ENCODE results near the gene DPPA5.
"Not testable (repeated sequence)": the region's sequence is repeated elsewhere in the genome, so short reads cannot be mapped to it uniquely, and the experiment has no call there.

The DPPA5 gene

DNA sequence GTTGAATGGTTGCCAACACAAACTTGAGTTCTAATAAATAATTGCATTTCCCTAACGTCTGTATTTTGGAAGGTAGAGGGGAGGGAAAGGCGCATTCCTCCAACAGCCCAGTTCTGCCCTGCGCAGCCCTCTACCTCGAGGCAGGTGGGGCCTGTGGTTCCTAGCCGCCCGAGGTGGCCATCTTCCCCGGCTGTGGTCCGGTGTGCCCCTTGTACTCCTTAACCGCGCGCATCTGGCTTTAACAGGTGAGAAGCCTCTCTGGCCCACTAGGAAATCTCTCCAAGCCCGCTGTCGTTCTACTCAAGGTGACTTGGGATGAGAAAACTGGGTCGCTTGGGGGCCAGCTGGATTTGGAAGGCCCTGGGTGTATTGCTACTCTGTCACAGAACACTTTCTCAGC, 10.0 kb upstream of the DPPA5 start:
- DNase-seq (ENCODE audit: low read depth, low spot score), result no peak

DNA sequence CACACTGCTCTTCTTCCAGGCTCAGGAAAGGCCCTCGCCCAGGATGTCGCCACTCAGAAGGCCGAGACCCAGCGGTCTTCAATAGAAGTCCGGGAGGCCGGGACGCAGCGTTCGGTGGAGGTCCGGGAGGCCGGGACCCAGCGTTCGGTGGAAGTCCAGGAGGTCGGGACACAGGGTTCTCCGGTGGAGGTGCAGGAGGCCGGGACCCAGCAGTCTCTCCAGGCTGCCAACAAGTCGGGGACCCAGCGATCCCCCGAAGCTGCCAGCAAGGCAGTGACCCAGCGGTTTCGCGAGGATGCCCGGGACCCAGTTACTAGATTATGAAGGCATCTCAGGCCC, 9.4 kb upstream of the DPPA5 start:
- no peak for DNase-seq (ENCODE audit: low read depth, low spot score)

DNA sequence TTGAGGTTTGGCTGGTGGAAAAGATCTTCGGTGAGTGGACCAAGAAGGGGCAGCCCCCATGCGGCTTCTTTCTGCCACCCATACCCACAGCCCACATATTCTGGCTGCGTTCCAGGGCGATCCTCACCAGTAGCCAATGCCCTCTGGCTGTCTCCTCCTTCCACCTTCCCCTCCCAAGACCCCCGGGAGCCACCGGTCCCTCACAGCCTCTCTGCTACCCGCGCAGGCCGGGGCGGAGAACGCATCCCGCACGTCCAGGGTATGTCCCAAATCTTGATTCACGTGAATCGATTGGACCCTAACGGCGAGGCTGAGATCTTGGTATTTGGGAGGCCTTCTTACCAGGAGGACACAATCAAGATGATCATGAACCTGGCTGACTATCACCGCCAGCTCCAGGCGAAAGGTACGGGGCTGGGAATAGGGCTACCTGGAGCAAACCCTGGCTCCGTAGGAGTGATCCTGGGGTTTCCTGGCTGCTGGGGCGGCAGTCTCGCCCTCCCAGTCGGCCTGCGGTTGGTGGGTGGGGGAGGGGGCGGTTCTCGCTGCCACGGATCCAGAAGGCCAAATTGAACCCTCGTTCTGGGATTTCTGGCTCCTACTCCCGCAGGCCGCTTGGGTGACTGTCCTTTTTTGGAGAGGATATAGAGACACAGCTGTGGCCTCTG, 8.9 kb upstream of the DPPA5 start:
- no peak for DNase-seq (ENCODE audit: low read depth, low spot score)

DNA sequence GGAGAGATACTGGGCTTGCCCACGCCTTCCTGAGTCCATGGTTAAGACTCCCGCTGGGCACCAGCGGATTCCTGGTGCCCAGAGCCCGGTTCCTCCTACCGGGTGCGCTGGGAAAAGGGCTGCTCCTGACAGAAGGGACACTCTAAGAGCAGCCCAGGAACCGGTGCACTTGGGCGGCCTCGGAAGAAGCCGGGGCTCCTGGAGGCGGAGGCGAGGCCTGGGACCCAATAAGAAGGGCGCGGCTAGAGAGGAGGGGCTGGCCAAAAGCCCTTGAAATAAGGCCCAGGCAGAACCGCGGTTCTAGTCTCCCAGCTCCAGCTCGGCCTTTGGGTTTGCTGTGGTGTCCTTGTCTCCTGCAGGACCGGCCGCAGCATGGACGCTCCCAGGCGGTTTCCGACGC, 8.3 kb upstream of the DPPA5 start, which contains the start of gene KHDC3L:
KHDC3L (plus strand) TSS at position 301 of the 400 bp plus-strand sequence; CDS start at position 373, 72 bp downstream.
- DNase-seq (ENCODE audit: low read depth, low spot score), result no peak

DNA sequence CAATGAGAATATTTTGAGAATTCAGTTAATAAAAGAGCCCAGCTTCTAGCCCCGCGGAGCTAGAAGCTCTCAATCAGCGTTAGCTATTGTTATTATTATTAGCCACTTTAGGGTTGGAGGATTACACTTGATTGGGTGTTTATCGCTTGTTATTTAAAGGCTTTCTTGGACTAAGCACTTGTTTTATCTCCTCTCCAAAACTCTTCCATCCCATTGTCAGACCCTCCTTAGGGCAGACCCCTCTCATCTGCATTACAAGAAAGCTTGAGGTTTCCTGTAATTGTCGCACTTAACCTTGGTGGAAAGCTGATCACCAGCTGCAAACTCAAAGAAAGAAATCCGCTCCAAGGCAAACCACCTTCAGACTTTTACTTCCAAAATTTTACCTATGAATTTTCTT, 4.8 kb downstream of the DPPA5 start:
- no peak for DNase-seq (ENCODE audit: low read depth, low spot score)

DNA sequence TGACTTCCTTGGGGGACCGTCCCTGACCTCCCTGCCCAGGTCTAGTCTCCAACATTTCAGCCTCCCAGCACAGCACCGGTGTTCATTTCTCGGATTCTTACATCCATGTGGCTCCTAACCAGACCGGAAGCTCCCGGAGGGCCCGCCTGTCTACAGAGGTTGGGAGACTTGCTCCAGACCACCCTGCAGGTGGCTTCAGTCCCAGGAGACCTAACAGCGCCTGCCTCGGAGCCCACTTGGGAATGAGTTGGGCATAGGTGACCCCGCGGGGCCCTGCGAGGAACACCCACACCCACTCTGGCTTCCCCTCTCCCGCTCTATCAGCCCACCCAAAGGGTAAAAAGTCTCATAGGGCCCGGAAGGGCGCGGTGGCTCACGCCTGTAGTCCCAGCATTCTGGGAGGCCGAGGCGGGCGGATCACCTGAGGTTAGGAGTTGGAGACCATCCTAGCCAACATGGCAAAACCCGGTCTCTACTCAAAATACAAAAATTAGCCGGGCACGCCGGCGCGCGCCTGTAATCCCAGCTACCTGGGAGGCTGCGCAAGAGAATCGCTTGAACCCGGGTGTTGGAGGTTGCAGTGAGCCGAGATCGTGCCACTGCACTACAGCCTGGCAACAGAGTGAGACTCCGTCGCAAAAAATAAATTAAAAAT, 5.4 kb downstream of the DPPA5 start:
- DNase-seq (ENCODE audit: low read depth, low spot score), result no peak

DNA sequence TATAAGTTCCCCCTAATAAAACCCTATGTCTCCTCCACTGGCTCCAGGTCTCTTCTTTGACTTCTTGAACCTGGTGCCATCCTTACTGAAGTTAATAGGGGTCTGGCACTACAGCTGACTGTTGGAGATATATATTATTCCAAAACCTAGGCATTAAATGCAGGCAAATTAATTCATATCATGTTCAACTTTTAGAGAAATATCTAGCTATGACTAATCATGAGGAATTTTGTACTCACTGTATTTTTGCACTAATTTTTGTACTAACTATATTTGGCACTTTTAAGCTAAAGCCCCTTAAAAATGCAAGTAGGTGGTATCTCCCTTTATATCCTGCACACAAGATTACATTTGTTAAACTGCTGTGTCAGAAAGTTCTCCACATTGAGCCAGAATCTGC, 10.9 kb downstream of the DPPA5 start:
- DNase-seq (ENCODE audit: low read depth, low spot score), result no peak

DNA sequence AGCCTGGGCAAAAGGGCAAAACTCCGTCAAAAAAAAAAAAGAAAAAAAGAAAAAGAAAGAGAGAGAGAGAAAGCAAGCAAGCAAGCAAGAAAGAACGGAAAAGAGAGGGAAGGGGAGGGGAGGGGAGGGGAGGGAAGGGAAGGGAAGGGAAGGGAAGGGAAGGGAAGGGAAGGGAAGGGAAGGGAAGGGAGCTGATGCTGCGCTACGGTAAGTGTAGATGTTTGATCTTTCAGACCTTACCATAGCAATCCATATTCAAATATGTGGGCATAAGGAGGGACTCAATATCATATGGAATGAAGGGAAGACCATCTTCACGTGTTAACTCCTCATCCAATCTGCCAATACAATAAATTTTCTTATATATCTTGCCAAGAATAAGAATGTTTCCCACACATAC, 11.9 kb downstream of the DPPA5 start:
- no peak for DNase-seq (ENCODE audit: low read depth, low spot score)

DNA sequence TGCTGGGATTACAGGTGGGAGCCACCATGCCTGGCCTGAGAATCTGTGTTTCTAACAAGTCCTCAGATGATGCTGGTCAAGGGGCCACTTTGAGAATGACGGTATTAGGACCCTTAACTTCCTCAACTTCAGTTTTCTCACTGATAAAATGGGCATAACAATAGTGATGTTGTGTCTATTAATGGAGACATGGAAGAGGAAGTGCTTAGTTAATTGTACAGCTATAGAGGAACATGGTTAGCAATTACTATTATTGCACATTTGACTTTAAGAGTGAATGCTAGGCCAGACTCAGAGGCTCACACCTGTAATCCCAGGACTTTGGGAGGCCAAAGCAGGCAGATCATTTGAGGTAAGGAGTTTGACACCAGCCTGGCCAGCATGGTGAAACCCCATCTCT, 12.7 kb downstream of the DPPA5 start:
- DNase-seq (ENCODE audit: low read depth, low spot score), result no peak

DNA sequence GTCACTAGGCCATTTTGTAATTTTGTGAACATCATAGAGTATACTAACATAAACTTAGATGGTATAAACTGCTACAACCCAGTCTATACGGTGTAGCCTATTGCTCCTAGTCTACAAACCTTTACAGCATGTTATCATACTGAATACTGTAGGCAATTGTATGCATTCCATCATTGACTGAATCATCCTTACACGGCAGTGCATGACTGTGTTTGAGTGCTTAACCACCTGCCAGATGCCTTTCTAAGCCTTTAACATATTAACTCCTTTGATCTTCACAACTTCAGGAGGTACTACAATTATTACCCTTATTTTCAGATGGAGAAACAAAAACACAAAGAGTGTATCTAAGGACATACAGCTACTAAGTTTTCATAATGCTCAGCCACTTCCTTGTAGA, 14.0 kb downstream of the DPPA5 start:
- no peak for DNase-seq (ENCODE audit: low read depth, low spot score)

DNA sequence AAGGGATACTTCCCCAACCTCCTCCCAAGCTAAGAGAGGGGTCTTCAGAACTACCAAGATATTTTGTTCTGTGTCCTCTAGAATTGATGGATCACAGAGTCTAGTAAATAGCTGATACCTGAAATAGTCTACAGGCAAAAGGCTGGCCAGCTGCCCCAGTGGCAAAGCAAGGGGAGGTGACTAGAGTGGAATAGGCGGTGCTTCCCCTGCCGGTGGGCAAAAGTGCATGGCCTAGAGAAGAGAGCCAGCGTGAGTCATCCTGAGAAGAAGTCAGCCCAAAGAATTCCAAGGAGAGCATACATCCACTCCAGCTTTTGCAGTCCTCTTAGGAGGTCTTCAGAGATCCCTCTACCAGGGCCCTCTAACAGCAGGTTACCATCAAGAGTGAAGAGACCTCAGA, 14.7 kb downstream of the DPPA5 start:
- DNase-seq (ENCODE audit: low read depth, low spot score), result no peak

DNA sequence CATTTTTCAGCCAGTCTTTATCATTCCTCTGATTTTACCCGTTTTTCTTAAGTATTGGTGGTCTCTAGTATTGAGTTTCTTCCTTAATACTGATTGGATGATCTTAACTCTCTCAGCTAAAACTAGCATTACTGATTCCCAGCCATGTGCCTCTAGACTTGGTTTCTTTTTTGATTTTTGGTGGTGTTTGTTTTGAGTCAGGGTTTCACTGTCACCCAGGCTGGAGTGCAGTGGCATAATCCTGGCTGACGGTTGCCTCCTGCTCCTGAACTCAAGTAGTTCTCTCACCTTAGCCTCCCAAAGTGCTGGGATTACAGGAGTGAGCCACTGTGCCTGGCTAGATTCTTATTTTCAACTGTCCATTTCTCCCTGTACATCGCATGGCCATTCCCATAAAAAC, 24.9 kb downstream of the DPPA5 start:
- DNase-seq (ENCODE audit: low read depth, low spot score), result no peak

DNA sequence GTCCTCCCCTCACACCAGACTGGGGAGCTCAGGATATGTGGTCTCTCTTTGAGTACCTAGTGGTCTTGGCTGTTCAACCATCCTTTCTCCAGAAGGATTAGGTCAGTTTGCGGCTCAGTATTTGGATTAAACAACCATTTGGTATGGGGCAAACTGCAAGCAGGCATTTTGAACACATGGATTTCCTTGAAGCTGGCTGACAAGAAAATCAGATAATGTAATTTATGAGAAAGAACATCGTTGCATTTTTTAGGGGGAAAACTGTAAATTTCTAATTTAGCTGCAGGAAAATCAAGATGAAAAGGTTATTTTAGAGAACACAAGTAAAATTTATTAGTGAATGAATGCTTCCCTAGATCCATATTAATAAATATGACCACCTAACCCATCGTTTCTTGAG, 25.3 kb downstream of the DPPA5 start:
- DNase-seq (ENCODE audit: low read depth, low spot score), result no peak

DNA sequence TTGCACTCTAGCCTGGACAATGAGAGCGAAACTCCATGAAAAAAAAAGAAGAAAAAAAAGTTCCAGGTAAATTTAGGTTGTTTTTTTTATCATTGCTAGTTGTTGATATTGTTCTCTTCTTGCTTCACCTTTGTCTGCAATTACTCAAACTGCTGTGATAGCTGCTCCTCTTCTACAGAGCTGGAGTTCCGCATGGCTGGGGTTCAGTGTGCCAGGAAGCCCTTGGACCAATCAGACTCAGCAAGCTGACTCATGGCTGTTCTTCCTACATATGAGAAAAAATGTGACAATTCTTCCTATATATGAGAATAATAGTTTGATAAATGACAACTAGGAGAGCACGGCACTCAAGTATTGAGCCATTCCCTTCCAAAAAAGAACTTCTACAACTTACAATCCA, 28.4 kb downstream of the DPPA5 start:
- DNase-seq (ENCODE audit: low read depth, low spot score), result no peak

DNA sequence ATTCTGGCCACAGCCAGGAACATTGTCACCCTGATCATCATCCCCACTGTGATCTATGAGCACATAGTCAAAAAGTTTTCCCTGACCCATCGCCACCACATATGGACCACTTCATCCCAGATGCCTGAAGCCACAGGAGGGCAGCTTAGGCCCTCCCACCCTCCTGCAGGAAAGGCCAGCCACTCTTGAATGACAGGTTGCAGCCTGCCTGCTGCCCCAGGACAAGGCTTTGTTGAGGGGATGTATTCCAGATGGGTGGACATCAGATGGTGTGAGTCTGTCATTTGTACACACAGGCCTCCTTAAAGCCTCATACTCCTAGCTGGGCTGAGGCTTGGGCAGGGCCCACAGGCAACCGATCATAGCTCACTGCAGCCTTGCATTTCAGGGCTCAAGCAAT, 30.8 kb downstream of the DPPA5 start:
- DNase-seq (ENCODE audit: low read depth, low spot score), result no peak

DNA sequence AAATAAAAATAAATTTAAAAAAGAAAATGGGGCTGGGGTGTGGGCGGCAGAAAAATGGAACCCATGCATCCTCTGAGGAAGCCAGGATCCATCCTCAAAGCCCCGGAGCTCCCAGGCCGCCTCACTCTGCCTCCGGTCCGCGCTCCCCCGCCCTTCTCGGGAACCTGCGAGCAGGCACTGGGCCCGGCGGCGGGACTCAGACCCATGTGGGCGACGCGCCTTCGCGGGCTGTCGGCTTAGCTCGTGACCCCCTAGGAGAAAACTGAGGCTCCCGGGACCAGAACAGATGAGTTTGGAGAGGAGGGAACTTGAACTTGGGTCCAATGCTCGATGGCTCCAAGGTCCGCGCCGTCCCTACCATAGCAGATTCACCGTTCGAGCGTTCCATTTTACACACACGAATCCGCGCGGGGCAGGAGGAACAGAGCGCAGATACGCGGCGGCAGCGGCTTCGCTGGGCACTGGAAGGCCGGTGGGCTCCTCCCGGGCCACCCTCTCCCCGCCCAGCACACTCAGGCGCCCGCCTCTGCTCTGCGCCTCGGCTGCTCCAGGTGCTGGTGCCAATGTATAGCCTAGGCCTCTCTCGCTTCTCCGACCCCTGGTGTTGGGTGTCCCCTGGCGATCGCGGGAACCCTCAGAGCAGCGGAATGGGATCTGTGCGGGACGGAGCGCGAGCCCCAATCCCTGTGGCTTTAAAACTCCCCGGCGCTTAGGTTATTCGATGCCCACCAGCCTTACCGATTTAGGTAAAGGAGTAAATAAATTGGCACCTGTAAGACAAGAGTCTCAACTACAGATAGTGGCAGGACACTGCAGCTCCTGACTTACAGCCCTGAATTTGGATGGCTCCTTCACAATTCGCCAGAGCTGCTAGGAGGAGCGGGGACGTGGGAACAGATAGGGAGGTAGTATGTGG, 39.2 kb downstream of the DPPA5 start:
- DNase-seq (ENCODE audit: low read depth, low spot score), result no peak

DNA sequence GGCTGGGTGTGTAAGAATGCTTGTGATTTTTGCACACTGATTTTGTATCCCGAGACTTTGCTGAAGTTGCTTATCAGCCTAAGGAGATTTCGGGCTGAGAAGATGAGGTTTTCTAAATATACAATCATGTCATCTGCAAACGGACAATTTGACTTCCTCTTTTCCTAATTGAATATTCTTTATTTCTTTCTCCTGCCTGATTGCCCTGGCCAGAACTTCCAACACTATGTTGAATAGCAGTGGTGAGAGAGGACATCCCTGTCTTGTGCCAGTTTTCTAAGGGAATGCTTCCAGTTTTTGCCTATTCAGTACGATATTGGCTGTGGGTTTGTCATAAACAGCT, 43.6 kb downstream of the DPPA5 start:
- not testable (repeated sequence) for DNase-seq (ENCODE audit: low read depth, low spot score)

DNA sequence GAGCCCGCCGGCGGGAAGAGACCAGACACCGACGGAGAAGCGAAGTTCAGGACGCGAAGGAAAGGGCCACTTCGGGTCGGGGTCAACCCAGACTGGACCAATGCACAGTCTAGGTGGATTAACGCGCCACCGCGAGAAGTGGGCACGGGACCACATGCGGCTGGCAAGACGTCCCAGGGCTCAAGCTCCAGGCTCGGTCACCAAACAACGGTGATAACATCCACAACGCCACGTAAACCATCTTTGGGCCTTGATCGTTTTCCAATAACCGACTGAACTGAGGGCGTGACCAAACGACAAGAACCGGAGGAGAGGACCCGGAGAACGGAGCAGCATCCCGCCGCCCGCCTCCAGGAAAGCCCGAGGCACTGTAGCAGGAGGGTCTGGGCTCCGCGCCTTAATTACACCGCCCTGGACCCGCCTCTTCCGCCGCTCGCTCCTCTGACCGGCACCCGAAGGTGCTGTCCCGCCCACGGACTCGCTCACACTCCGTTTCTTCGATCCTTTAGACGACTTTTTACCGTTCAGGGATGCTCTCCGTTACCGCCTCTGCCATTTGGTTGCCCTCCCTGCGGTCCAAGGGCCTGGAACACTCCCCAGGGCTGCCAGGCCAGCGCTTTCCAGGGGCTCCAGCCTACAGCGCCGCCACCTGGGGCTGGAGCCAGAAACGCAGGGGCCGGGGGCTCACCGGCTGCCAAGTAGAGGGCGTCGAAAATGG, 44.1 kb downstream of the DPPA5 start:
- DNase-seq (ENCODE audit: low read depth, low spot score), result no peak

DNA sequence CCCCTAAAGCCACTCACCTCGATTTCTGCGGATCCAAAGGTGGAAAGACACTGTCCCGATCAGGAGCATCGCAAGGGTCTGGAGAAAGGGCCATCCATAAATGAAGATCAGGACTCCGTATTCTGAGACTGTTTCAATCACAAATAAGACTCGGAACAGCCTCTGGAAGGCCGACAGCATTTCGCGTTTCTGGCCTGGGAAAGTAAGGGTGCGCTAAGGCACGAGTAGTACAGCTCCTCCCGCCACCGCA, 44.6 kb downstream of the DPPA5 start:
- DNase-seq (ENCODE audit: low read depth, low spot score), result no peak

DNA sequence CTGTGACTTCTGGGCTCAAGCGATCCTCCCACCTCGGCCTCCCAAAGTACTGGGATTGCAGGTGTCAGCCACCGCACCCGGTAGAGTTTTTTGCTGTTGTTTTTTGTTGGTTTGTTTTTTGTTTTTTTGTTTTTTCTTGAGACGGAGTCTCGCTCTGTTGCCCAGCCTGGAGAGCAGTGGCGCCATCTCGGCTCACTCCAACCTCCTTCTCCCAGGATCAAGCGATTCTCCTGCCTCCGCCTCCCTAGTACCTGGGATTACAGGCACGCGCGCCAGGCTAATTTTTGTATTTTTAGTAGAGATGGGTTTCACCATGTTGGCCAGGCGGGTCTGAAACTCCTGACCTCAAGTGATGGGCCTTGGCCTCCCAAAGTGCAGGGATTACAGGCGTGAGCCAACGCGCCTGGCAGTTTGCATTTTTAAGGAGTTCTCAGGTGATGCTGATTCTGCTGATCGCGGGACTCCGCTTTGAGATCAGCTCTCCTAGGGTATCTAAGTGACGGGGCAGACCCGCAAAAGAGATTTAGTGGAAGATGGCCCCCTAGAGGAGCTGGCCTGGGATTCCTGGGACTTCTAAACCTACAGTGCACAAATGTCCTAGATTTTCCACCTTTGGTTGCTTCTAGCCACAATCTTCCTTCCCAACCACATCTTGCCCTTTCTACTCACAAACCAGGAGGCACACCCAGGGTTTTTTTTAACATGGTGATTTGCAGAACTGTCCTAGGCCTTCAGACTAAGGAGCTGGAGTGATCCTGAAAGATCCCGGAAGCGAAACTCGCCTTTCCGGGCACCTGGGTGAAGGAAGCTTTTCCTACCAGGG, 45.2 kb downstream of the DPPA5 start:
- DNase-seq (ENCODE audit: low read depth, low spot score), result no peak

DNA sequence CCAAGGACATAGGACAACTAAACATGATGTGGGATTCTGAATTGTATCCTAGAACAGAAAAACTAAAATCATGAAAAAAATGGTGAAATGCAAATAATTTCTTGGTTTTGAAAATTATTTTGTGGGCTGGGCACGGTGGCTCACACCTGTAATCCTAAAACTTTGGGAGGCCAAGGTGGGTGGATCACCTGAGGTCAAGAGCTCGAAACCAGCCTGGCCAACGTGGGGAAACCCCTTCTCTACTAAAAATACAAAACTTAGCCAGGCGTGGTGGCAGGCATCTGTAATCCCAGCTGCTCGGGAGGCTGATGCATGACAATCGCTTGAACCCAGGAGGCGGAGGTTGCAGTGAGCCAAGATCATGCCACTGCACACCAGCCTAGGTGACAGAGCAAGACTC, 50.3 kb downstream of the DPPA5 start:
- not testable (repeated sequence) for DNase-seq (ENCODE audit: low read depth, low spot score)

Measured in activated naive CD8-positive, alpha-beta T cell treated with anti-CD3 and anti-CD28 coated beads, Interleukin-2, amount 50 U/mL, for 16 hours (primary cell).